Dermis blood vessel endothelial cell (primary cell): Measurements from ENCODE around the gene LSS. TPM values are rescaled to one million over a fixed set of nuclear protein-coding genes. Genes with fewer than 3 reads are reported as not detected.

ENCODE experiments used
- total RNA-seq: library from RNA; depleted of rRNA; stranded (reverse); fragments of >200 nt; gene quantifications from 2 replicates; pipeline ENCODE4 v1.2.3, GENCODE V29; 2014

LSS gene
- total RNA-seq, 1 donor from 2014 or later = 85.3 TPM

Other genes starting within 250 kb of the LSS start
- gene COL6A1, start 247.0 kb downstream of the LSS start, total RNA-seq = 8.5 and 32.7 TPM in 2 replicates
- 17.5 and 24.0 TPM in 2 replicates for gene COL6A2, start 130.7 kb downstream of the LSS start, total RNA-seq
- 0.05 and 0.17 TPM in 2 replicates for gene FTCD, start 73.2 kb downstream of the LSS start, total RNA-seq
- gene SPATC1L, start 44.3 kb downstream of the LSS start, total RNA-seq = 6.1 and 9.4 TPM in 2 replicates
- gene MCM3AP, start 56.8 kb upstream of the LSS start, total RNA-seq = 97.7 and 121 TPM in 2 replicates
- 10.6 and 12.9 TPM in 2 replicates for gene YBEY, start 57.6 kb upstream of the LSS start, total RNA-seq
- 3.1 and 6.7 TPM in 2 replicates for gene C21orf58, start 95.1 kb upstream of the LSS start, total RNA-seq
- gene PCNT, start 95.4 kb upstream of the LSS start, total RNA-seq = 20.9 and 40.8 TPM in 2 replicates
- 43.6 and 49.5 TPM in 2 replicates for gene DIP2A, start 230.1 kb upstream of the LSS start, total RNA-seq